ENCODE results near the gene CLTA. TPM values are rescaled to one million over a fixed set of nuclear protein-coding genes. Genes with fewer than 3 reads are reported as not detected.

The CLTA gene
- total and polyA plus RNA-seq, 2 donors (not counting 1 experiment from before 2014, with no cell fraction given) = 32.3 to 71.0 TPM

GRCh38 chr9:36193023-36193422 is 2.3 kb downstream of the CLTA start:
- CTCF ChIA-PET = interaction anchor here (0.7 to 7.1 kb wide), 3 partner anchors 25 to 136 kb away, joined by 3 to 44 read pairs (median 4); partner anchors contain the start of gene CCIN

More at GRCh38 chr9:36193023-36193422, 2.3 kb downstream of the CLTA start:
- Histone ChIP-seq H3K36me3 (replicated peaks in 1 of 2; ENCODE audit: control extremely low read depth in 1 of 2, control insufficient read depth in 1 of 2, extremely low read depth in 1 of 2, insufficient read depth in 2 of 2, low read length in 1 of 2) (peaks cover 1 to 25% of the 10 kb centered on the region in 2 experiments), H3K4me3 (ENCODE audit: control extremely low read depth in 1 of 5, extremely low read depth in 1 of 5, insufficient read depth in 1 of 5, low read depth in 2 of 5, low read length in 4 of 5) (peak overlapping the region in 1 of 5 experiments; percentile 92), H3K4me2 (replicated peaks; ENCODE audit: low read depth, low read length, poor library complexity, severe bottlenecking) (peak overlapping the region; percentile 91), H3K9me3 (ENCODE audit: control extremely low read depth in 1 of 3, control insufficient read depth in 2 of 3, insufficient read depth in 1 of 3, low read length in 2 of 3) (no peaks in the 10 kb centered on the region), H4K20me1 (ENCODE audit: control insufficient read depth, insufficient read depth, low read length, poor library complexity, severe bottlenecking) (peaks cover 55% of the 10 kb centered on the region), H3K27me3 (replicated peaks in 1 of 4; ENCODE audit: control extremely low read depth in 1 of 4, control insufficient read depth in 3 of 4, insufficient read depth in 4 of 4, low read length in 3 of 4) (no peaks in the 10 kb centered on the region), H3K9ac (ENCODE audit: low read length) (peak overlapping the region; percentile 31), H3K4me1 (ENCODE audit: control insufficient read depth in 2 of 2, insufficient read depth in 2 of 2, low read length in 2 of 2) (peaks cover 28 to 37% of the 10 kb centered on the region in 2 donors), H3K27ac (ENCODE audit: low read length in 2 of 2) (no peak overlapping the region), H2AFZ (ENCODE audit: insufficient read depth, low read depth, low read length, poor library complexity, severe bottlenecking) (no peak overlapping the region), H3K79me2 (ENCODE audit: control insufficient read depth, insufficient read depth, low read length) (peaks cover 70% of the 10 kb centered on the region)
- intact Hi-C loops (cut with micrococcal nuclease) = loop anchor here (5.0 kb wide), 3 partner anchors 279 to 461 kb away; partner anchors contain the start of genes CREB3 and TLN1
- Mint-ChIP-seq H3K4me3 (peak overlapping the region; percentile 91), H3K27me3 (no peaks in the 10 kb centered on the region), H3K27ac (no peak overlapping the region), H3K4me1 (peaks cover 48% of the 10 kb centered on the region), H3K9me3 (ENCODE audit: insufficient read depth) (no peaks in the 10 kb centered on the region)
- no peak for ATAC-seq (ENCODE audit: low read depth)
- 79% methylated on average over 3 of the region's 3 CpGs for WGBS (ENCODE audit: insufficient coverage)
- POLR2A ChIA-PET = no interaction called here
- no peak for DNase-seq
- TF ChIP-seq EZH2 (IDR thresholded peaks at IDR 0.05; ENCODE audit: borderline replicate concordance, insufficient read depth, low read depth, low read length, poor library complexity, severe bottlenecking) = no peak
- no peak for TF ChIP-seq CTCF (IDR thresholded peaks at IDR 0.05)

Data from B cell (primary cell).